HG03378 (cell line): ENCODE measurements around the gene DPP7.
"Not testable (repeated sequence)": the region's sequence is repeated elsewhere in the genome, so short reads cannot be mapped to it uniquely, and the experiment has no call there.

Experiments
- ATAC-seq: cut with Tn5 transposase; IDR thresholded peaks from one replicate; pipeline ENCODE4 v1.9.1; 2021; ENCODE audit warnings: mild to moderate bottlenecking, moderate library complexity; ENCODE audit not compliant: unreplicated experiment

The DPP7 gene

DNA sequence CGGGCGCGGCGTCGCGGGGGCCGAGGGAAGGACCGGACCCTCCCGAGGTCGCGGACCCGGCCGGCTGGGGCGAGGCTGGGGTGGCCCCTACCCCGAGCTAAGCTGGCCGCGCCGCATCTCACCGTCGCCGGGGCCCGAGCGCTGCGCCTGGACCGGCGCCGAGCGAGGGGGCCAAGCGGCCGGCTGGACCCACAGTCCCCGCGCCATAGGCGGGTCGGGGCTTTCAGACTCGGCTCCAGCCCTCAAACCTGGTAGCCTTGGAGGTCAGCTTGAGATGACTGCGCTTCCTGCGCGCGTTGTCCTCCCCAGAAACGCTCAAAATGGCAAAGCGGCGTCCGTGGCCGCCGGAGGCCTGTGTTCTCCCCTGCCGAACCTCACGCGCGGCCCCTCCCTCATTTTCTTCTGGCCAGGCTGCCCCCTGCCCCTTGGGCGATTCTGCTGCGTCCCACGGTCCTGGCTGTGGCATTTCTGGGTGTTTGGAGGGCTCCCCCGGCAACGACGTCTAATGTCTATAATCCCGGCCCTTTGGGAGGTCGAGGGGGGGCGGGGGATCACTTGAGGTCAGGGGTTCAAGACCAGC, 15.7 kb upstream of the DPP7 start:
- peak; percentile 5 for ATAC-seq

DNA sequence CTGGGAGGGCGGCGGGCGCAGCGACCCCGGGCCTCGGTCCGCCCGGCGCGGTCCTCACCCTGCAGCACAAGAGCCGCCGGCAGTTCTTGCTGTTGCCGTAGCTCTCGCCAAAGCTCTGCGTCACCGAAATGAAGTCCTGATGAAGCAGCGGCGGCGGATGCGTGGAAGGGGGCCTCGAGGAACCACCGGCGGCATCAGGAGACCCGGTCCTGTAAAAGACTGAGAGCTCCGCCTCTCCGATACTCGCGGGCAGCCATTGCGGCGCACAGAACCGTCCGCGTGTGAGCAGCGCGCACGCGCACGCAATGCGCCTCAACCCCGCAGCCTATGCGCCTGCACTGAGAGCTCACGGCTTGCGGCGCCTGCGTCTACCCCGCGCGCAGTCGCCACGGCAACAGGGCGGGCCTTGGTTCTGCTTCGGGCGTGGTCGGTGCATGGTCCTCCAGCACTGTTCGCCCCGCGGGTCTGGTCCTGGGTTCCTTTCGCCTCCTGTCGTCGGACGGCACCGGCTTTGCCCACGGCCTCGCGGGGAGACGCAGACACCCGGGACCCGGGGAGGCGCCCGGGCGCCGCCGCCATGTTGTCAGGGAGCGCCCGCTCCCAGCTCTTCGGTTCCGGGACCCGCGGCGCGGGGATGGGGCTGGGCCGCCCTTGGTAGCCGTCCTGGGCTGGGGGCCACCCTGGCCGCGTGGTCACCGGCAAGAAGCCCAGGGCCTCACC, 15.1 kb upstream of the DPP7 start:
- peak; percentile 59 for ATAC-seq

DNA sequence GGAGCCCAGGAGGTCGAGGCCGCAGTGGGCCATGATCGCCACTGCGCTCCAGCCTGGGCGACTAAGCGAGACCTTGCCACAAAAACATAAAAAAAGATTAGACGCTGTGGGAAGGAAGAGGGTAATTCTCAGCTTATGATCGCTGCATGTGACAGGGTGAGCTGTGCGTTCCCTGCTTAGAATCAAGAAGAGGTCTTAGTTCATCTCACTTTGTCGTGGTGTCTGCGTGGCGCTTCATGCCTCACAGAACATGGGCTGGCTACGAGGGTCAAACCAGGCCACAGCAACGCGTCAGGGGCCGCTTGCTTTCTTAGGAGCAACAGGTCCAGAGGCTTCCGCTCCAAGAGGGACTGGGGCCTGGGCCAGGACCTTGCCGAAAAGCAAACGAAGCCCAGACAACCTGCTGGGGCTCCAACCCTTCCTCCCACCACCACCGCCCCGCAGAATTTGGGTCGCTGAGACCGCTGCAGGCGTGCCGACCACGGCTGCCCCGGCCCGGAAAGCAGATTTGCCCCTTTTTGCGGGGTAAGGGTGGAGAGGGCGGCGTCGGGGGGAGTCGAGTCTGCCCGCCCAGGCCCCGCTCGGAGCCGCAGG, 14.4 kb upstream of the DPP7 start:
- ATAC-seq: peak; percentile 25

DNA sequence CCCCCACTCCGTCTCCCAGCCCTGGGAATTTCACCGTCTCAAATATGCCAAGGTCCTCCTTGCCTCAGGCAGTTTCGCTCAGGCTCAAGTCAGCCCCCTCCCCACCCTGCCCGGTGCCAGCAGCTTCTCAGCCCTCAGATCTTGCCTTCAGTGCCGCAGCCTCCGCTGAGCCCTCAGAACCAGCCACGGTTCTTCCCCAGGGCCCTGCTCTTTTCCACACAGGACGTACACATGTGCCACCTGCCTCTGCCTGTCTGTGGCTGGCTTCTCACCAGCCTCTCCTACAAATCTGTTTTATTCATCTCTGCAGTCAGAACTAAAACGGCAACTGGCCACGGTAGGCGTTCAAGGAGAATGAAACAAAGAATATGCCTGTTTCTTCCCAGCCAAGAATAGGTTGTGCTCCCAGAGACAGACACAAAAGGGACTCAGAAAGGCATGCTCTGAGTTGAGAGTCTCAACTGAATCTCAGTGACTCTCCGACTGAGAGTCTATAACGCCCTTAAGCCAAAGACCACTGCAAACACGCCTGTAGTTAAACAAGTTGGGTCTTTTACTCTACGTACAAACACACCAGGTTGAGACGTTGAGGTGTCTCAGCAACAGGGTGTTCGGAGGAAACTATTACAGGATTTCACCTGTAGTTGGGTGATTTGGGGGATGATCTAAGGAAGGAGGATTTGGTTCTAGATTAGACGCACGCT, 13.8 kb upstream of the DPP7 start:
- ATAC-seq: no peak

DNA sequence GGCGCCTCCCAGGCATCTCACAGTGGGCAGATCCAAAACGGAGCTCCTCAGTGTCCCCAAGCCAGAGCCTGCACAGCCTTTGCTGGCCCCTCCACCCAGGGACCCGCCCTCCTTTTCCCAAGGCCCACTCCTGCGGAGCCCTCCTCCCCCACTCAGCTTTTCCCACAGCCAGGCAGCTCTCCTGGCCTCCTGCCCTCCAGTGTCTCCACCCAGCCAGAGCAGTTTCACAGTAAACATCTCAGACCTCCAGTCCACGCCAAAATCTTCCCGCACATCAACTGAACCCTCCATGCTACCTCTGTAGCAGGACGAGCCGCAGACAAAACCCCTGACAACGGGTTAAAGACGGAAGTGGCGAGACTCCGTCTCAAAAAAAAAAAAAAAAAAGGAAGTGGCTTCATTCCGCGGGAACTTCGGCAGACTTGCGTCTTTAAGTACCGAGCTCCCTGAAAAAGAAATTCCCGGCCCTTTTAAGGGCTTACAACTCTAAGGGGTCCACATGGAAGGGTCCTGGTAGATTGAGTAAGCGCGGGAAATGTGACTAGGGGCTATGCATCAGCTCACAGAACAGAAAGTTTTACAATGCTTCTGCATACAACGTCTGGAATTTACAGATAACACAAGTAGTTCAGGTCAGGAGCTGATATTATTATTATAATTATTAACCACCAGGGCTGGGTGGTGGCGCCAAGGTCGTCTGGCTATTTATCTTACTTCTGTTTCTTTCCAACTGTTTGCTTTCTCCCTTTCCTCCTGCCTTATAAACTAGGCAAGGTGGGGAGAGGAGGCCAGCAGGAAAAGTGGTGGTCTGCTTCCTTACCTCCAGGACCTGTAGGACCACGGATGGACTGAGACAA, 13.0 kb upstream of the DPP7 start:
- no peak for ATAC-seq

- no peak for ATAC-seq
These were observed 12.3 kb upstream of the DPP7 start for GRCh38 chr9:137126786-137127185.

GRCh38 chr9:137123952-137124462, 9.5 kb upstream of the DPP7 start:
- not testable (repeated sequence) for ATAC-seq

DNA sequence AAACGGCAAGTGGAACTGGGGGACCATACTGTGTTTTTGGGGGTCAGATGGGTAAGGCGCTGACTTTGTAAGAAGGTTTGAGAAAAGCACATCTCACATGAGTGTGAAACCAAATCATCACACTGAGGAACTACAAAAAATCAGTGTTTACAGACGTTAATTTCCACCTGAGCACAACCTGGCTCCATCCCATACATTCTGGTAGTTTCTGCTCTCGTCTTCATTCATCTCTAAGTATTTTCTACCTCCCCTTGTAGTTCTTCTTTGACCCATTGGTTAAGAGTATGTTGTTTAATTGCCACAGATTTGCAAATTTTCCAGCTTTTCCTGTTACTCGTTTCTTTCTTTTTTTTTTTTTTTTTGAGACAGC, 8.9 kb upstream of the DPP7 start:
- ATAC-seq: no peak

- ATAC-seq: not testable (repeated sequence)
These were observed 8.4 kb upstream of the DPP7 start for GRCh38 chr9:137122796-137123467.

DNA sequence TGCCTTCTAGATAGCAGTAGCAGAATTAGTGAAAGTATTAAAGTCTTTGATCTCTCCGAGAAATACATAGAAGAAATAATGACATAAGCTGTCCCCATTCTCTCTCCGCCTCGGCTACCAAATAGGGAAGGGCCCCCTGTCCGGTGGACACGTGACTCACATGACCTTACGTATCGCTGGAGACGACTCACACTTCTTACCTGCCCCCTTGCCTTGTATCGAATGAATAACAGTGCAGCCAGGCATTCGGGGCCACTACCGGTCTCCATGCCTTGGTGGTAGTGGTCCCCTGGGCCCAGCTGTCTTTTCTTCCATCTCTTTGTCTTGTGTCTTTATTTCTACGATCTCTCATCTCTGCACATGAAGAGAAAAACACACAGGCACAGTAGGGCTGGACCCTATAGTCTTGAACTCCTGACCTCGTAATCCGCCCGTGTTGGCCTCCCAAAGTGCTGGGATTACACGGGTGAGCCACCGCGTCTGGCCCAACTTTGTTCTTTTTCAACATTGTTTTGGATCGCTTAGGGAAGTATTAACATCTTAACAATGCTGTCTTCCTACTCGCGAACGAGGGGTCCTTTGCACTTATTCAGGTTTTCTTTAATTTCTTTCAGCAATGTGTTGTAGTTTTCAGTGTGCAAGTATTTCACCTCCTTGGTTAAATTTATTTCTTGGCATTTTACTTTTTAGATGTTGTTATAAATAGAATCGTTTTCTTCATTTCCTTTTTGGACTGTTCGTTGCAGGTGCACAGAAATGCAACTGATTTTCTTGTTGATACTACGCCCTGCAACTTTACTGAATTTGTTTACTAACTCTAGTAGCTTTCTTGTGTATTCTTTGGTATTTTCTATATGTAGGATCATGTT, 7.6 kb upstream of the DPP7 start:
- ATAC-seq: not testable (repeated sequence)

GRCh38 chr9:137118092-137118603, 3.6 kb upstream of the DPP7 start:
- ATAC-seq: not testable (repeated sequence)

DNA sequence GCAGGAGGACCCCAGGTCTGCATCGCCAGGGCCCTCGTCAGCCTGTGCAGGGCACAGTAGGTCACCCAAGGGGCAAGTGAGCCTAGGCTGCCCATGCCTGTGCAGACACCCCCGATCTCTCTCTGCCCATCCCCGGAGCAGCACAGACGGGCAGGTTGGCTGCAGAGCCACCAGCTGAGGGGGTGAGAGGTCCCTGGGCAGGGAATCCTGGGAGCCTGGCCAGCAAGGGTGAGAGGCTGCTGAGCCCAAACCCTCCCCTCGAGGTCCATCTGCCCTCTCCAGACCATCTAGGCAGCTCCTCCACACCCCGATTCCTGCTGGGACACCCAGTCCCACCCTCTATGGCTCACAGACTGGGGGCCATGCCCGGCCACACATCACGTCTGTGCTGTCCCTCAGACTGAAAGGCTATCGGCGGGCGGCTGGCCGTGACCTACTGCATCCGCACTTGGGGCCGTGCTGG, 2.8 kb upstream of the DPP7 start:
- ATAC-seq: no peak

GRCh38 chr9:137116728-137117127, 2.2 kb upstream of the DPP7 start:
- ATAC-seq: no peak

- no peak for ATAC-seq
These were observed 1.5 kb upstream of the DPP7 start for GRCh38 chr9:137116027-137116507.

- no peak for ATAC-seq
These were observed 977 bp upstream of the DPP7 start for GRCh38 chr9:137115394-137116026.

GRCh38 chr9:137114220-137114612, 317 bp downstream of the DPP7 start:
- no peak for ATAC-seq

DNA sequence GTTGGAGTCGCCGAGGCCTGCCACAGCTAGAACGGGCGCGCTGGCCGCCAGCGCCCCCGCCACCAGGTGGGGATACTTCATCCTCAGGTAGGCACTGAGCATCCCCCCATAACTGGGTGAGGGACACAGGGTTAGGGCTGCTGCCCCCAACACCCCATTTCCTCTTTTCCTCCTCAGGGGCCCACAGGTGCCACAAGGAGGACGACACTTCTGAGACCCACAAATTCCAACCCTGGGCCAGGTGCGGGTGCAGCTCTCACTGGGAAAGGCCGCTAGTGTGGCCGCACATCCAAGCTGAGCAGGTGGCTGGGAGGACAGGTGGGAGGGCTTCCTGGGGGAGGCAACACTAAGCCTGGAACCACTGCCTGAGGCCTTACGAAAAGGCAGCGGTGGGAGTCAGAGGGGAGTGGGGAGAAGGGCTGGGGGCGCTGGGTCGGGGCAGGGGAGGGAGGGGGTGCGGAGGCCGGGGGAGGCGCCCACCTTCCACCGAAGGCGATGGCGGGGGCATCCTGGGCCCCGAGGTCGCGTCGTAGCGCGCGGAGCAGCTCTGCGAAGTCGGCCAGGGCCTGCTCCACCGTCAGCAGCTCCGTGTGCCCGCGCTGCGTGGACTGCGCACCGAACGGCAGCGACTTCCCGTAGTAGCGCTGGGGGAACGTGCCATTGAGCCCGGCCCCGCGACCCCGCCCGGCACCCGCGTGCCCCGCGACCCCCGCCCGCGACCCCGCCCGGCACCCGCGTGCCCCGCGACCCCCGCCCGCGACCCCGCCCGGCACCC, 961 bp downstream of the DPP7 start:
- no peak for ATAC-seq
